H9 (cell line): ENCODE data around the gene MZB1. TPM values are rescaled to one million over a fixed set of nuclear protein-coding genes. Genes with fewer than 3 reads are reported as not detected.

Experiments
- DNase-seq: peaks from one replicate; pipeline ENCODE4 v3.0.0-alpha.2; 2017
- H2AFZ ChIP-seq: one replicate; pipeline ENCODE4 v1.6.1; 2013; ENCODE audit warnings: mild to moderate bottlenecking, low read length, control low read depth, moderate library complexity
- H2AK5ac ChIP-seq: 2 replicates; pipeline ENCODE4 v1.6.1; 2013; ENCODE audit warnings: low read length, control low read depth, mixed read lengths; ENCODE audit not compliant: insufficient read length
- H2BK120ac ChIP-seq: one replicate; pipeline ENCODE4 v1.6.1; 2013; ENCODE audit warnings: low read depth, mild to moderate bottlenecking, low read length, control low read depth, inconsistent platforms; ENCODE audit not compliant: poor library complexity, severe bottlenecking
- H2BK12ac ChIP-seq: 2 replicates; pipeline ENCODE4 v1.6.1; 2013; ENCODE audit warnings: low read length, control low read depth, mixed read lengths, low read depth; ENCODE audit not compliant: insufficient read length
- H2BK15ac ChIP-seq: 2 replicates; pipeline ENCODE4 v1.6.1; 2013; ENCODE audit warnings: low read depth, low read length, control low read depth
- H2BK20ac ChIP-seq: one replicate; pipeline ENCODE4 v1.6.1; 2013; ENCODE audit warnings: low read depth, mild to moderate bottlenecking, low read length, control low read depth, inconsistent platforms; ENCODE audit not compliant: poor library complexity, severe bottlenecking
- H2BK5ac ChIP-seq: 2 replicates; pipeline ENCODE4 v1.6.1; 2013; ENCODE audit warnings: low read length, control low read depth, mixed read lengths; ENCODE audit not compliant: insufficient read length
- H3K14ac ChIP-seq: 2 replicates; pipeline ENCODE4 v1.6.1; 2013; ENCODE audit warnings: low read length, control low read depth; ENCODE audit not compliant: insufficient read depth
- H3K18ac ChIP-seq: 2 replicates; pipeline ENCODE4 v1.6.1; 2013; ENCODE audit warnings: low read depth, mild to moderate bottlenecking, mixed read lengths, low read length, control low read depth; ENCODE audit not compliant: insufficient read length
- H3K23ac ChIP-seq: 2 replicates; pipeline ENCODE4 v1.6.1; 2013; ENCODE audit warnings: low read length, control low read depth, mixed read lengths, low read depth; ENCODE audit not compliant: insufficient read length
- H3K23me2 ChIP-seq: 2 replicates; pipeline ENCODE4 v1.6.1; 2013; ENCODE audit warnings: low read depth, mild to moderate bottlenecking, mixed read lengths, low read length, control low read depth; ENCODE audit not compliant: insufficient read length, poor library complexity, severe bottlenecking
- H3K27ac ChIP-seq: 2 replicates; pipeline ENCODE4 v1.5.1; 2013; ENCODE audit warnings: low read length, control low read depth, mixed read lengths, low read depth; ENCODE audit not compliant: insufficient read length
- H3K27me3 ChIP-seq: 2 replicates; pipeline ENCODE4 v1.6.1; 2013; ENCODE audit warnings: low read length, control low read depth, inconsistent platforms; ENCODE audit not compliant: insufficient read depth
- H3K4ac ChIP-seq: 2 replicates; pipeline ENCODE4 v1.6.1; 2013; ENCODE audit warnings: low read depth, mild to moderate bottlenecking, control low read depth, inconsistent platforms, low read length, moderate library complexity
- H3K4me1 ChIP-seq: 2 replicates; pipeline ENCODE4 v1.6.1; 2013; ENCODE audit warnings: low read length, control low read depth, inconsistent platforms; ENCODE audit not compliant: insufficient read depth
- H3K4me2 ChIP-seq: 2 replicates; pipeline ENCODE4 v1.6.1; 2013; ENCODE audit warnings: low read length, control low read depth, mixed read lengths; ENCODE audit not compliant: insufficient read length, insufficient read depth
- H3K56ac ChIP-seq: 2 replicates; pipeline ENCODE4 v1.6.1; 2013; ENCODE audit warnings: low read depth, mild to moderate bottlenecking, mixed read lengths, low read length, control low read depth; ENCODE audit not compliant: insufficient read length
- H3K79me1 ChIP-seq: 2 replicates; pipeline ENCODE4 v1.6.1; 2013; ENCODE audit warnings: low read depth, mild to moderate bottlenecking, moderate library complexity, low read length, control low read depth, inconsistent platforms; ENCODE audit not compliant: insufficient read depth, poor library complexity, severe bottlenecking
- H3K79me2 ChIP-seq: 2 replicates; pipeline ENCODE4 v1.6.1; 2013; ENCODE audit warnings: low read length, control low read depth, inconsistent platforms; ENCODE audit not compliant: insufficient read depth
- H3K9ac ChIP-seq: 2 replicates; pipeline ENCODE4 v1.6.1; 2013; ENCODE audit warnings: low read length, control low read depth, mixed read lengths; ENCODE audit not compliant: insufficient read length; ENCODE audit errors: extremely low read depth
- H3K9me3 ChIP-seq: one replicate; pipeline ENCODE4 v1.6.1; 2013; ENCODE audit warnings: low read depth, low read length, inconsistent platforms; ENCODE audit not compliant: control insufficient read depth
- H3T11ph ChIP-seq: one replicate; pipeline ENCODE4 v1.6.1; 2013; ENCODE audit warnings: mild to moderate bottlenecking, low read length, control low read depth, inconsistent platforms
- H4K20me1 ChIP-seq: one replicate; pipeline ENCODE4 v1.6.1; 2013; ENCODE audit not compliant: control insufficient read depth, insufficient read length, insufficient read depth
- H4K5ac ChIP-seq: 2 replicates; pipeline ENCODE4 v1.6.1; 2013; ENCODE audit warnings: low read depth, mild to moderate bottlenecking, mixed read lengths, low read length, control low read depth; ENCODE audit not compliant: insufficient read length
- H4K8ac ChIP-seq: replicated peaks from 2 replicates; pipeline ENCODE4 v1.6.1; 2013; ENCODE audit warnings: low read length, control low read depth, mixed read lengths, low read depth; ENCODE audit not compliant: insufficient read length
- H4K91ac ChIP-seq: 2 replicates; pipeline ENCODE4 v1.6.1; 2013; ENCODE audit warnings: low read depth, mild to moderate bottlenecking, moderate library complexity, mixed read lengths, low read length, control low read depth; ENCODE audit not compliant: insufficient read length
- H3K27ac Mint-ChIP-seq, 3 experiments: 2 replicates in 2 of 3; 3 replicates in 1 of 3; pipeline ENCODE4 v1.8.0; 2020 to 2021; ENCODE audit warnings: mixed read lengths in 3 of 3, mild to moderate bottlenecking in 1 of 3, moderate library complexity in 1 of 3
- H3K27me3 Mint-ChIP-seq: 2 replicates; pipeline ENCODE4 v1.8.0; 2021; ENCODE audit warnings: low read depth, mild to moderate bottlenecking, moderate library complexity, mixed read lengths
- H3K36me3 Mint-ChIP-seq, 3 experiments: 2 replicates in 2 of 3; 3 replicates in 1 of 3; pipeline ENCODE4 v1.8.0; 2020 to 2021; ENCODE audit warnings: low read depth in 3 of 3, mixed read lengths in 3 of 3; ENCODE audit not compliant: insufficient read depth in 1 of 3
- H3K4me1 Mint-ChIP-seq, 2 experiments: 2 replicates each; pipeline ENCODE4 v1.8.0; 2020; ENCODE audit warnings: mixed read lengths in 2 of 2
- H3K4me3 Mint-ChIP-seq, 2 experiments: 2 replicates in 1 of 2; 3 replicates in 1 of 2; pipeline ENCODE4 v1.8.0; 2020 to 2021; ENCODE audit warnings: mild to moderate bottlenecking in 2 of 2, mixed read lengths in 2 of 2, moderate library complexity in 1 of 2
- H3K9me3 Mint-ChIP-seq, 2 experiments: 2 replicates in 1 of 2; 3 replicates in 1 of 2; pipeline ENCODE4 v1.8.0; 2020; ENCODE audit warnings: mild to moderate bottlenecking in 2 of 2, mixed read lengths in 2 of 2, moderate library complexity in 1 of 2
- CTCF ChIP-seq: fragments of 200-600 bp; sonication (generic); conservative IDR thresholded peaks from 3 replicates; pipeline ENCODE4 v1.8.0; 2021; ENCODE audit warnings: antibody characterized with exemption, mild to moderate bottlenecking
- WGBS: extraction: QIAGEN DNeasy Blood & Tissue Kit; methylation state at CpG from one replicate; pipeline ENCODE4 v1.1.7; 2013; ENCODE audit warnings: missing lambda C conversion rate, low lambda C conversion rate, mixed read lengths; ENCODE audit not compliant: insufficient read length; ENCODE audit errors: extremely low coverage; 5-methylcytosine and 5-hydroxymethylcytosine counted together
- total RNA-seq: library from RNA; stranded (reverse); gene quantifications from 2 replicates; pipeline ENCODE4 v1.2.1, GENCODE V29; 2021

Gene MZB1
- total RNA-seq, 1 experiment from 2014 or later: 0.31 TPM

GRCh38 chr5:139382807-139383206 is 6.9 kb downstream of the MZB1 start:
- Mint-ChIP-seq H3K4me1 (peaks cover 19 to 32% of the 10 kb centered on the region in 2 experiments; a peak in 3 of 4 replicates), H3K27ac (no peak overlapping the region; a peak in 1 of 7 replicates), H3K36me3 (no peaks in the 10 kb centered on the region; a peak in 1 of 7 replicates), H3K9me3 (no peaks in the 10 kb centered on the region), H3K27me3 (no peaks in the 10 kb centered on the region; the same call in 1 of the 2 replicates), H3K4me3 (no peak overlapping the region)
- Histone ChIP-seq H3K23me2 (no peaks in the 10 kb centered on the region), H2BK120ac (no peak overlapping the region), H2BK12ac (no peak overlapping the region), H3K9ac (no peak overlapping the region), H3K27ac (no peak overlapping the region), H3T11ph (no peak overlapping the region), H3K4me1 (no peaks in the 10 kb centered on the region), H3K18ac (no peak overlapping the region), H3K27me3 (no peaks in the 10 kb centered on the region), H3K79me1 (no peaks in the 10 kb centered on the region), H3K4ac (no peak overlapping the region), H3K56ac (no peak overlapping the region), H2BK20ac (no peak overlapping the region), H3K4me2 (no peak overlapping the region), H4K5ac (no peak overlapping the region), H3K23ac (no peak overlapping the region), H2BK15ac (no peak overlapping the region), H2BK5ac (no peak overlapping the region), H2AK5ac (no peak overlapping the region), H3K14ac (no peak overlapping the region), H3K79me2 (no peaks in the 10 kb centered on the region), H4K91ac (no peak overlapping the region), H2AFZ (no peak overlapping the region), H3K9me3 (no peaks in the 10 kb centered on the region), H4K20me1 (no peaks in the 10 kb centered on the region), H4K8ac (no peak overlapping the region)
- WGBS: no CpG with 5 or more reads among the region's 3 CpGs
- no peak for TF ChIP-seq CTCF
- no peak for DNase-seq
